ENCODE measurements around the gene SLC2A4RG. TPM values are rescaled to one million over a fixed set of nuclear protein-coding genes. Genes with fewer than 3 reads are reported as not detected.
A peak's percentile ranks its signal among the peaks of the same experiment; 100 is the strongest.

SLC2A4RG gene
- total RNA-seq, 1 experiment from 2014 or later = 105 TPM

- H3K4me1 Mint-ChIP-seq (ENCODE audit: insufficient read depth, unreplicated experiment) = peaks cover 15% of the 10 kb centered on the region
- peaks cover 59% of the 10 kb centered on the region for H3K36me3 Mint-ChIP-seq (ENCODE audit: insufficient read depth, unreplicated experiment)
- ChIA-PET POLR2A (interaction anchor here (0.6 to 5.4 kb wide), 22 partner anchors 9 to 347 kb away, joined by 3 to 79 read pairs (median 5); partner anchors contain the start of genes ARFRP1, GMEB2, PPDPF and PRPF6), CTCF (interaction anchor here (0.7 to 2.0 kb wide), 5 partner anchors 9 to 160 kb away, joined by 3 to 7 read pairs (median 5); partner anchors contain the start of genes ARFRP1, PTK6, STMN3 and ZGPAT)
- DNase-seq (ENCODE audit: unreplicated experiment) = peak; percentile 44
- H3K9me3 Mint-ChIP-seq (ENCODE audit: unreplicated experiment) = no peaks in the 10 kb centered on the region
- no peaks in the 10 kb centered on the region for H3K27me3 Mint-ChIP-seq (ENCODE audit: insufficient read depth, unreplicated experiment)
- TF ChIP-seq CTCF (IDR thresholded peaks at IDR 0.05; ENCODE audit: unreplicated experiment) = no peak
- no TSS peak for BruUV-seq (replicated peaks)
- H3K27ac Mint-ChIP-seq (ENCODE audit: low read depth, unreplicated experiment) = no peak overlapping the region
- intact Hi-C loops (cut with micrococcal nuclease) = loop anchor here (2.0 to 5.0 kb wide), 4 partner anchors 15 to 161 kb away; partner anchors contain the start of genes PTK6 and RTEL1
- H3K4me3 Mint-ChIP-seq (ENCODE audit: unreplicated experiment) = peak overlapping the region; percentile 72
These were observed 41.6 kb upstream of the SLC2A4RG start for GRCh38 chr20:63697868-63698545.

- POLR2A ChIA-PET = interaction anchor here (0.6 to 5.4 kb wide), 26 partner anchors 9 to 363 kb away, joined by 3 to 79 read pairs (median 4); partner anchors contain the start of genes ARFRP1, GMEB2, PRPF6 and PTK6
- peak; percentile 94 for DNase-seq (ENCODE audit: unreplicated experiment)
- H3K36me3 Mint-ChIP-seq (ENCODE audit: insufficient read depth, unreplicated experiment) = peaks cover 60% of the 10 kb centered on the region
- H3K27ac Mint-ChIP-seq (ENCODE audit: low read depth, unreplicated experiment) = peak overlapping the region; percentile 75
- intact Hi-C loops (cut with micrococcal nuclease) = loop anchor here (2.0 to 5.0 kb wide), 3 partner anchors 16 to 162 kb away; partner anchors contain the start of genes PTK6 and RTEL1
- CTCF ChIA-PET = interaction anchor here (0.7 to 2.0 kb wide), 5 partner anchors 8 to 161 kb away, joined by 3 to 7 read pairs (median 5); partner anchors contain the start of genes ARFRP1, PTK6, STMN3 and ZGPAT
- peaks cover 17% of the 10 kb centered on the region for H3K4me1 Mint-ChIP-seq (ENCODE audit: insufficient read depth, unreplicated experiment)
- BruUV-seq (replicated peaks) = no TSS peak
- TF ChIP-seq CTCF (IDR thresholded peaks at IDR 0.05; ENCODE audit: unreplicated experiment) = no peak
- H3K27me3 Mint-ChIP-seq (ENCODE audit: insufficient read depth, unreplicated experiment) = no peaks in the 10 kb centered on the region
- no peaks in the 10 kb centered on the region for H3K9me3 Mint-ChIP-seq (ENCODE audit: unreplicated experiment)
- peak overlapping the region; percentile 72 for H3K4me3 Mint-ChIP-seq (ENCODE audit: unreplicated experiment)
These were observed 40.7 kb upstream of the SLC2A4RG start for GRCh38 chr20:63698739-63699465.

GRCh38 chr20:63699466-63700198, 39.9 kb upstream of the SLC2A4RG start:
- Mint-ChIP-seq H3K36me3 (ENCODE audit: insufficient read depth, unreplicated experiment) (peaks cover 53% of the 10 kb centered on the region), H3K27me3 (ENCODE audit: insufficient read depth, unreplicated experiment) (no peaks in the 10 kb centered on the region), H3K4me1 (ENCODE audit: insufficient read depth, unreplicated experiment) (peaks cover 17% of the 10 kb centered on the region), H3K4me3 (ENCODE audit: unreplicated experiment) (peak overlapping the region; percentile 72), H3K27ac (ENCODE audit: low read depth, unreplicated experiment) (peak overlapping the region; percentile 75), H3K9me3 (ENCODE audit: unreplicated experiment) (no peaks in the 10 kb centered on the region)
- intact Hi-C loops (cut with micrococcal nuclease) = loop anchor here (2.0 to 5.0 kb wide), 3 partner anchors 17 to 162 kb away; partner anchors contain the start of genes PTK6 and RTEL1
- ChIA-PET POLR2A (interaction anchor here (0.7 to 5.4 kb wide), 19 partner anchors 8 to 362 kb away, joined by 3 to 79 read pairs (median 5); partner anchors contain the start of genes ARFRP1, PRPF6, PTK6 and RTEL1), CTCF (interaction anchor here (1.3 to 2.0 kb wide), 3 partner anchors 7 to 162 kb away, joined by 5 to 7 read pairs (median 6); partner anchors contain the start of genes ARFRP1, PTK6 and ZGPAT)
- no peak for TF ChIP-seq CTCF (IDR thresholded peaks at IDR 0.05; ENCODE audit: unreplicated experiment)
- TSS peak; percentile 50 for BruUV-seq (replicated peaks)
- DNase-seq (ENCODE audit: unreplicated experiment) = peak; percentile 35
